Lower leg skin (tissue), 3 donors: ENCODE results near the gene STAMBPL1.

Experiments used
- CTCF ChIP-seq, 3 donors: fragments of 450-650 bp; IDR thresholded peaks; one replicate each; pipeline ENCODE4 v1.5.1; 2016; ENCODE audit warnings: antibody characterized with exemption in 3 of 3, mild to moderate bottlenecking in 3 of 3, moderate library complexity in 2 of 3
- POLR2A ChIP-seq, 2 donors: fragments of 450-650 bp; IDR thresholded peaks; one replicate each; pipeline ENCODE4 v1.6.1; 2016 to 2017; ENCODE audit warnings: antibody characterized with exemption in 2 of 2, mild to moderate bottlenecking in 1 of 2, moderate library complexity in 1 of 2

DNA sequence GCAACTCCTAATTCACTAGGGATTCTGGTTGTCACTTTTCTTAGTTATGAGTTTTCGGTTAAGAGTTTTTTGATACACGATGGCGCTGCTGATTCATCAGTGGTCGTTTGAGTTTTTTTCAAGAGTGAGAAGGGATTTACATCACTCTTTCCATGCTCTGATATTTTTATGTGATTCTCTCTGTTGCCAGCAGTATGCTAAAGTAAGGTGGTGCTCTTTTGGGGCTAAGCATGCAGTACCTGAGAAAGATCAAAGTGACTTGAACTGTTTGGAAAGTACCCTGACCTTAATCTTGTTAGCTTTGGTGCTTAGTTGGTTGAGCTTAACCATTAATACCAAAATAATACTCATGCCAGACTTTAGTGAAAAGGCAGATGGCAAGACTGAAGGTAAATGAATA, 28.1 kb downstream of the STAMBPL1 start:
- no peak for TF ChIP-seq POLR2A (IDR thresholded peaks at IDR 0.05)
- no peak for TF ChIP-seq CTCF (IDR thresholded peaks at IDR 0.05)
